GM21423 (cell line): Measurements from ENCODE around the gene ITGB5.

Experiments used
- ATAC-seq: cut with Tn5 transposase; IDR thresholded peaks from one replicate; pipeline ENCODE4 v1.9.1; 2021; ENCODE audit warnings: mild to moderate bottlenecking, moderate library complexity; ENCODE audit not compliant: unreplicated experiment

ITGB5 gene

GRCh38 chr3:124814620-124815421, 72.3 kb downstream of the ITGB5 start:
- no peak for ATAC-seq

DNA sequence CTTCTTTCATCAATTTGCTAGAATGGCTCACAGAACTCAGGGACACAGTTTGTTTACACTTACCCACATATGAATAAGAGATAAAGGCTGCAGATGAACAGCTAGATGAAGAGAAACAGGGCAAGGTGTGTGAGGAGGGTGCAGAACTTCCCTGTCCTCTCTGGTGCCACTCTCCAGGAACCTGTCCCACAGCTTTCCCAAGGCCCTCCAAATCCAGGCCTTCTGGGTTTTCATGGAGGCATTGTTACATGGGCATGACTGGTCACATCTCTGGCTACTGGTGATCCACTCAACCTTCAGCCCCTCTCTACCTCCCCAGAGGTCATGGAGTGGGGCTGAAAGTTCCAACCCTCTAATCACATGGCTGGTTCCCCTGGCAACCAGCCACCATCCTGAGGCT, 73.6 kb downstream of the ITGB5 start:
- ATAC-seq: no peak

DNA sequence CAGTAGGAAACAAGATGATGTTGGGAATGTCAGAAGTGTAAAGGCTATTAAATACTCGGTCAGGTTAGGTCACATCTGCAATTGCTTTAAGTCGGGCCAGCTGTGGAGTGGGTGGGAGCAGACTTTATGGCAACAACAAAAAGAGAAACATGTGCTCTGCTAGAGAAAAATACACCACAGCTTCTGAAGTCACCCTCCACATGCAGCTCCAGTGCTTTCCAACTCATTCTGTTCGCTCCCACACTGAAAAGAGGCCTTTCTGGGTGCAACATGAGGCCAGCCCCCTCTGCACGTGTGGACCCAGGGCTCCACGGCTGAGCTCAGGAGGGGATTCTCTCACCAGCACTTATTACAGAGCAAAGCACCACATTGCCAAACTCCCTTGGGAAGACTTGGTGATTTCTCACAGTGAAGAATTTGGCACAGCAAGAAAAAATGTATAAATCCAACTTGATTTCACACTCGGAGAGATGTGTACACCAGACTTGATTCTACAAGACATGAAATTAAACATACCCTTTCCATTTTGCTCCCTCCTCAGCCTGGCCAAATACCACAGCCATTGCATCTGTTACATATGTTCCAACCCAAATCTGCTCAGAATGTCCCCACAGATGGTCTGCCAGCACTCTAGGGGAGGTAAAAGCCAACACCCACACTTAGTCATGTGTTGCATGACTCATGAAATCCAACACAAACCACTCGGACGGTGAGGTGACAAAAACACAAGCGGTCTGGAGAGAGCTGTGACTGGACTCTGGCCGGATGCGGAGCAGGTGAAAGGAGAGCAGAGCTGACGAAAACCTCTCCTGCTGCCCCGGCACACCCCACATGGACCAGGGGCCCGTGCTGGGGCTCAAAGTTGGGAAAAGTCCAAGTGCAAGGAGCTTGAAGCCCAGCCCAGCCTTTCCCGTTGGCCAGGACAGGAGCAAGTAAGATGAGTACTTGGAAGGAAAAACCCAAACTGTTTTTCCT, 74.6 kb downstream of the ITGB5 start:
- no peak for ATAC-seq

DNA sequence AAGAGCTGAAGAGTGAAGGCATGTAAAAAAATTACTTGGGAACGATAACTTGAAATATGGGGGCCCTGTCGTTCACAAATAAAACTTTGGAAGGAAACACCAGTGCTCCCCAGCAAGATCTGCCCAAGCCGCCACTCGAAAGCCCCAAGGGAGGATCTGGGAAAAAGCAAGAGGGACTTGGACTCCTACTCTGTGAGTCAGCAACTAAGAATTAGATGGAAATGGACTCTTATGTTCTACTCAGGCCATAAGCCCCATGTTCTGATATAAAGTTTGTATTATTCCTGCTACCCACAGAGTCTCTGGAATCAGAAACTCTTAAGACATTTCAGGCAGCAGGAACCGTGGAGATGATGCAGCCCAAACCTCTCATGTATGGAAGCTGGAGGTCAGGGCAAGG, 75.7 kb downstream of the ITGB5 start:
- no peak for ATAC-seq

DNA sequence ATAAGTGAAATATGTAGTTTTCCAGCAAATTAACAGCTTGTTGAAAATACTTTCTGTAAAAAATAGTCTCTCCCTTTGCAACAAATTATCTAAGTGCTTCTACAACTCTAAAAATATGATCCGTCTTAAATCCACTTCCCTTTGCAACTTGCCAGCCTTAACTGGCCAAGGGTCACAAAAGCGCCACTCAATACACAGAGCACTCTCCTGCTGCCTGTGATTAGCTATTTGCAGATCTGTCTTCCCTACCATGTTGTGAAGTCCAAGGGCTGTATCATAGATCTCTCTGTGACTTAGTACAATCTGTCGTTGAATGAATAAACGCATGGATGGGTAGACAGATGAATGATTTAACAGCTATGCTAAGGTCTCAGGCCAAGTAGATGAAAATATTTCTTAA, 76.2 kb downstream of the ITGB5 start:
- no peak for ATAC-seq

- ATAC-seq: no peak
Observed at GRCh38 chr3:124809039-124809438, 78.1 kb downstream of the ITGB5 start.

DNA sequence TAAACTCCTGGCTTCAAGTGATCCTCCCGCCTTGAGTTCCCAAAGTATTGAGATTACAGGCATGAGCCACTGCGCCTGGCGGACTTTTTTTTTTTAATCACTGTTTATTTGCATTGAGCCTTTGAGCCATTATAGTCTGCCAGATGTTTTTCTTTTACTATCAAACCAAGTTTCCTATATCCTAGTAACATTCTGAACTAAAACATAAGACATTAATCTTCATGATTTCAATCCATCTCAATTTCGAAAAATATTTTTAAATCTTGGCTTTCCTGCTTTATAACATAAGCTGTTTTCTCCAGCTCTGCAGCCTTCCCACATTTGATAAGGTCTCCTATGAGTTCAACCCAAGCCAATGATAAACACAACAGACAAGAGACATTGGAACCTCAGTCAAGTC, 81.5 kb downstream of the ITGB5 start:
- no peak for ATAC-seq

DNA sequence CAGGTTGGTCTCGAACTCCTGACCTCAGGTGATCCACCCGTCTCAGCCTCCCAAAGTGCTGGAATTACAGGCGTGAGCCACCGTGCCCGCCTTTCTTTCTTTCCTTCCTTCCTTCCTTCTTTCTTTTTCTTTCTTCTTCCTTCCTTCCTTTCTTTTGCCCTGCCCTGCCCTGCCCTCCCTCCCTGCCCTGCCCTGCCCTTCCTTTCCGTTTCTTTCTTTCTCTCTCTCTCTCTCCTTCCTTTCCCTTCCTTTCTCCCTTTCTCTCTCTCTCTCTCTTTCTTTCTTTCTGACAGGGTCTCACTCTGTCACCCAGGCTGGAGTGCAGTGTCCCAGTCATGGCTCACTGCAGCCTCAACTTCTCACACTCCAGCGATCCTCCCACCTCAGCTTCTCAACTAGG, 82.3 kb downstream of the ITGB5 start:
- no peak for ATAC-seq

DNA sequence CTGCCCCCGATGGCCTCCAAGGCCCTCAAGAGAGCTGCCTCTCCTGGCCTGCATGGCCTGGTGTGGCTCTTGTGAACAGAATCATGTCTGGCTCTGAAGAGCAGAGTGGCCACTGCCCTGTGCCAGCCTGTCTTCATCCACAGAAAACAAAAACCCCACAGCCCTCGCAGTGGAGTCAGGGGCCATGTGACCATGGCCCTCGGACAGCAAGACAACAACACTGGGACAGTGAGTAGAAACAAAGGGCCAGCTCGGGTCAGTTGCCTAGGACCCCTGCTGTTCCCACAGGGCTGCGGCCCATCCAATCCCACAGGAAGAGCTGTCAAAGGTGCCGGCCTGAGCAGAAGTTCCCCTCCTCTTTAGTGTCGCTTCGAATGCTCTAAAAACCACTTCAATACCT, 84.5 kb downstream of the ITGB5 start:
- no peak for ATAC-seq

- ATAC-seq: no peak
Observed at GRCh38 chr3:124802061-124802698, 85.0 kb downstream of the ITGB5 start.

DNA sequence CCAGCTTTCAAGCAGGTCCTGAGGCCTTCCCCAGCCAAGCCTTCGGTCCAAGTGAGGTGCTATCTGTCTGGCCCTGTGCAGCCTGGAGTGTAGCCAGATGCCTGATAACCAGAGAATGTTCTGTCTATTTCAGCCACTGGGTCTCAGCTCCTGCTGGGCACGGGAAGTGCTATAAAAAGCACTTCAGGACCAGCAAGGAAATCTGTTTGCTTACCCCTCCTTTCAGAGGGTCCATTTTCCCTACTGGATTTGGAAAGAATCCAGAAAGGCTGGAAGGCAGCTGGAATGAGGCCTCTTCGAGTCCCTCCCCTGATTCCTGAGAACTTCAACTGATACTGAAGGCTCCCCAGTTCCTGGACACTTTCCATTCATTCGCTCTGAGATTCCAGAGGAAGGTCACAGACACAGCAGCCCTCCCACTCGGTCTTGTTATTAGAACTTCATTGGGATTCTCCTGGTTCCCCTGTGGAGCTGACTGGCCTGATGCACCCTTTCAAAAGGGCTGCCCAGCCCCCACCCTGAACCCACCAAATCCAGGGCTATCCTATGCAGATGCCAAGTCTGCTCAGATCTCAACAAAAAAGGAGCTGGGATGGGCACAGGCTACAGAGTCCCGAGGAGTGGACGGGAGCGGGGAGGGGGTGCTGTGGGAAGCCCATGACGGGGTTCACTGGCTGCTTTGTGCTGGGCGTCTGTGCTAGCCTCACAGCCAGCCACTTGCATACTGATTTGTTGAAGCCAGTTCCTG, 86.5 kb downstream of the ITGB5 start:
- ATAC-seq: no peak

GRCh38 chr3:124800076-124800475, 87.1 kb downstream of the ITGB5 start:
- no peak for ATAC-seq

- no peak for ATAC-seq
Observed at GRCh38 chr3:124799676-124800075, 87.5 kb downstream of the ITGB5 start.

DNA sequence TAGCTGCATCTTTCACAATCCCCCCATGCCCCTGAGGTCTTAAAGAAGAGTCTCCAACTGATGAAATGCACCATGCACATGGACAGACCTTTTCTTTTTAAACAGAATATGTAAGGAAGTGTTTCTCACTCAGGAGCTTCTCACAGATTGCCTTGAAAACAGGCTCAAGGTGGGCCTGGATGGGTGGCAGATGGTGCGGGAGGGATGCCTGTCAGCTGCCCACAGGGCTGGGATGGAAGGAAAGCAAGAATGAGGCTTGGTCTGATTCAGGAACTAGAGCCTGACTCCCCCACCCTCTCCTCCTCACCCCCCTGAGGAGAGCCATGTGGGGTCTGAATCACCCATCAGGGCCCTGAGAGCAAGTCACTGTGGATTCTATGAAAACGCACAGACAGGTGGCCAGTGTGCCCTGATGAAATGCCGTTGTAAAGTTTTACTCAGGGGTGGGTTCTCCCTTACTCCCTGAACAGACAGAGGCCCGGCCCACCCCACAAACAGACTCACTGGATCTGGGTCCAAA, 89.7 kb downstream of the ITGB5 start:
- ATAC-seq: no peak

DNA sequence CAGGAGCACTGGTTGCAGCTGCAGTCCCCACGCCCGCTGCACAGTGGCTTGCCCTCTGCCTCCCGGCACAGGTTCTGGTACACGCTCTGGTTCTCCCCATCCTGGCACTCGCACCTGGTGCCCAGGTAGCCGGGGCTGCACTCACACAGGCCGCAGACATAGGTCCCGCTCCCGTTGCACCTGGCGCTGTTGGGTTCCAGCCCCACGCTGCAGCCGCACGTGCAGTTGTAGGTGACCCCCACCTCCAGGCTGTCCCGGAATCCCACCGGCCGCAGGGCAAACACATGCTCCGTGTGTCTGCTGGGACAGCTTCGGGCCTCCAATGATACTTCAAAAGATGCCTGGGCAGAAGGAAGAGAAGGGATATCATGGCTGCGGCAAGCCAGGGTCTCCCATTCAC, 90.7 kb downstream of the ITGB5 start:
- no peak for ATAC-seq

DNA sequence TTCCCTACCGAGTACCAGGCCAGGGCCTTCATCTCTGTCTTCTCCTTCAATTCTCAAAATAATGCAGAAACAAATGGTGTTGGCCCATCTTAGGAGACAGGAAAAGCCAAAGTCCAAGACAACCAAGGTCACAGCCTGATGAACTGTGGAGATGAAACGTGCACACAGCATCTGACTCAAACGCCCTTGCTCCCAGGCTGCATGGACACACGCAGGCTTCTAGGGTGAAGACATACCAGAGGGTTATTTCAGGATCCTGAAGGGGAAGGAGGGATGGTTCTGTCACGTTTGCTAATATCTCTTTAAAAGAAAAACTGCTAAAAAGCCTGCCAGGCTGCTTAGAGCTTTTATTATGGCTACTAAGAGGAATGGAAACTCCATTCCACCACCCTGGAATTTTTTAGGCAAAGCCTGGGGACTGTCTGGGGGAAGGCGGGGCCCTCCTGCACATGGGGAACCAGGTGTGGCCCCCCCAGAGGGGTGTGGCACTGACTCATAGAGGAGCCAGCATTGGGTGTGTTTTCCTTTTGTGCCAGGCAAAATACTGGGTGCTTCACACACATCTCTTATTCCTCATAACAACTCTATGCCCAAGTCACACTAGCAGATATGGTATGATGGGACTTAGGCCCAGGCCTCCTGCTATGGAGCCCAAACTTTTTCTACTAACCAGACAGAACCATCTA, 94.0 kb downstream of the ITGB5 start:
- no peak for ATAC-seq

GRCh38 chr3:124792341-124793040, 94.7 kb downstream of the ITGB5 start:
- ATAC-seq: no peak

DNA sequence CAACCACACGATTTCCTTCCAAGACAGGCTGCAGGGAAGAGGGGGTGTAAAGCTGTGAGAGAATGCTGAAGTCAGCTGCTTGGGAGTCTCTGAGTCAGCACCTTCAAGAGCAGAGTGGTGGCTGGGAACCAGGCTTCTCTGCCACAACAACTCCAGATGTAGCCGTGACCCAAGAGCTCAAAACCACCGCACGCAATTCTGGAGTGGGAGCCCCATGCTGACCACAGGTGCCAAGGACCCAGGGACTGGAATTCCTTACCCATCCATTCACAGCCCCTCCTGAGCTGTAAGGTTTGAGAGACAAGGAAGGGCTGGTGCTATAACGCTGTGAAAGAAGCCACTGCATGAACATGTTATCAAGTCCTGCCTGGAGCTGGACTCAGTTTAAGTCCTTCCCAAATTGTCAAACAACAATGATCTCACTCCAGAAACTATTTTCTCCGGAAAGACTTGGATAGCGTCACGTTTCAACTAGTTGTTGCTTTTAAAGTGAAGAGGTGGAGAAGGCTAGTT, 95.5 kb downstream of the ITGB5 start:
- no peak for ATAC-seq

DNA sequence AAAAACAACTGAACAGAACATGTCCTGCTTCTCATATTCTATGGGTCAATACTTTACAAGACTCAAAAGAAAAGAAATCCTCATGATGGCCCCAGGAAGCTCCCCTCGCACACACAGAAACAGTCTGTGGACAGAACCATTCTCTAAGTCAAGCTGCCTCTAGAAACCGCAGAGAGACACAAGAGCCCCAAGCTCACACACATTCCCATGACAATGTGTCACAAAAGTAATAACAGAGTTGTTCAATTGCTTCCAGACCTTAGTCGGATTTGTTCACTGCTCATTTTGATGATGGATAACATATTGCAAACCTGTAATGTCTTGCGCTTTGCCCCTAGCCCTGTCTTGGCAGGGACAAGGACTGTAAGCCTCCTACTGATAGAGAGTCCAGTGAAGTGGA, 96.0 kb downstream of the ITGB5 start:
- ATAC-seq: no peak
